Fibroblast of villous mesenchyme (primary cell): Measurements from ENCODE around the gene PLAAT3. TPM values are rescaled to one million over a fixed set of nuclear protein-coding genes. Genes with fewer than 3 reads are reported as not detected.
"Not testable (repeated sequence)": the region's sequence is repeated elsewhere in the genome, so short reads cannot be mapped to it uniquely, and the experiment has no call there.

Experiments used
- DNase-seq: peaks from one replicate; pipeline ENCODE4 v3.0.0-alpha.2; 2010; ENCODE audit warnings: low read depth
- H3K4me3 ChIP-seq: 2 replicates; pipeline ENCODE4 v1.5.1; 2011; ENCODE audit warnings: low read depth, mild to moderate bottlenecking, low read length
- CTCF ChIP-seq: IDR thresholded peaks from 2 replicates; pipeline ENCODE4 v1.5.1; 2012; ENCODE audit warnings: low read depth, mild to moderate bottlenecking, low read length; ENCODE audit not compliant: insufficient read depth
- total RNA-seq: library from RNA; depleted of rRNA; stranded (reverse); fragments of >200 nt; gene quantifications from 2 replicates; pipeline ENCODE4 v1.2.3, GENCODE V29; 2012

PLAAT3 gene
- total RNA-seq, 1 donor: 6.0 TPM

GRCh38 chr11:63595296-63595695 lies 18.9 kb downstream of the PLAAT3 start:
- DNase-seq: no peak
- TF ChIP-seq CTCF: no peak
- H3K4me3 ChIP-seq: no peak overlapping the region

- H3K4me3 ChIP-seq: no peak overlapping the region
- DNase-seq: peak; percentile 25
- TF ChIP-seq CTCF: peak; percentile 66
Observed at GRCh38 chr11:63592975-63593395, 21.2 kb downstream of the PLAAT3 start.

DNA sequence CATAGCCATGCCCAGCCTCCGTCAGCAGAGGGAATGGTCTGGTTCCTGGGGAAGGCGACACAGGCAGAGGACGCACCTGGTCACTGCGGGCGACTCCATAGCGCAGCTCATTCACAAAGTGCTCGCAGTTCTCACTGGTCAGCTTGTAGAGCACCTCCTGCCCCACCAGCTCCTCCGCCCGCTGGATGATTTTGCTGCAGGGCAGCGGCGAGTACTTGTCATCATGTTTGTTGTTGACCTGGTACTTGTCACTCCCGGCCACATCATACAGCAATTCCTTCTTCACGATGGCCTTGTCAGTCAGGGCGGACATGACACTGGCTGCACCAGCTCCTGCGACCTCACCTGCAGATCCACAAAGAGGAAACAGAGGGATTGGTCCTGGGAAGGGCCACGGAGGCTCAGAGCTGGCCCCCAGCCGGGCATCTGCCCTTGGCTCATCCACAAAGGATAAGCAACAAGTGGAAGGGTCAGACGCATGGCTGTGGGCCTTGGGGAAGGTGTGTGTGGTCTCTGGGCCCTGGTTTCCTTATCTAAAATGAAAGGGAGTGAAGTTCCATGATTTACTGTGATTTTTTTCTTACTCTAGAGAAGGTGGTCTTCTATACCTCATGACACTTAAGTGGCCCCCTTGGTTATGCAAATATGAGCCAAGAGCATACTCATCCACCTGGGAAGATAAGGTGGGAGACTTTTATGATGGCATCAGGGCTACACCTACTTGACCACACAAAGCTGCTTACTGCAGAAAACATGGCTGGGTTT lies 24.0 kb downstream of the PLAAT3 start:
- no peak overlapping the region for H3K4me3 ChIP-seq
- no peak for TF ChIP-seq CTCF
- no peak for DNase-seq

DNA sequence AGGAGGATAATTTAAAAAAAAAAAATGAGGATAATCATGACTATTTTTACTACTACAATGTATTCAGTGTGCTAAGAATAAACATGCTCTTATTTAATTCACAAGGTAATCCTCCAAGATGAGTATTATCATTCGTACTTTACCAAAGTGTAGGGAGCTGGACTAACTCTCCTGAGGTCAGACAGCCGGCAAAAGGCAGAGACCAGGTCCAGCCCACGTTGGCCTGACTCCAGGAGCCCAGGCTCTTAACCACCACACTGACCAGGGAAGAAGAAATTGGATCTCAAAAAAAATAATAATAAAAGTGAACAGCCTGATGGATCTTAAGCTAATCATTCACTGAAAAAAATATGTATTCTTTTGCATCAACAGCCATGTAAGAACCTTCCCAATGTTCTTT lies 25.2 kb downstream of the PLAAT3 start:
- no peak overlapping the region for H3K4me3 ChIP-seq
- no peak for DNase-seq
- no peak for TF ChIP-seq CTCF

- H3K4me3 ChIP-seq: no peak overlapping the region
- no peak for TF ChIP-seq CTCF
- DNase-seq: no peak
Observed at GRCh38 chr11:63586451-63587166, 27.6 kb downstream of the PLAAT3 start.

- H3K4me3 ChIP-seq: no peak overlapping the region
- TF ChIP-seq CTCF: no peak
- no peak for DNase-seq
Observed at GRCh38 chr11:63583357-63583677, 30.9 kb downstream of the PLAAT3 start.

DNA sequence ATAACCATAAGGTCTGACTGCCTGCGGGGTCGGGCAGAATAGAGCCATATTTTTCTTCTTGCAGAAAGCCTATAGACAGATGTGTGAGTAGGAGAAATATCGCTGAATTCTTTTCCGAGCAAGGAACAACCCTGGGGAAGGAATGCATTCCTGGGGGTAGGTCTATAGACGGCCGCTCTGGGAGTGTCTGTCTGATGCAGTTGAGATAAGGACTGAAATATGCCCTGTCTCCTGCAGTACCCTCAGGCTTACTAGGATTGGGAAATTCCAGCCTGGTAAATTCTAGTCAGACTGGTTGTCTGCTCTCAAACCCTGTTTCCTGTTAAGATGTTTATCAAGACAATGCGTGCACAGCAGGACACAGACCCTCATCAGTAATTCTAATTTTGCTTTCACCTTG lies 33.0 kb downstream of the PLAAT3 start:
- not testable (repeated sequence) for DNase-seq, H3K4me3 ChIP-seq

DNA sequence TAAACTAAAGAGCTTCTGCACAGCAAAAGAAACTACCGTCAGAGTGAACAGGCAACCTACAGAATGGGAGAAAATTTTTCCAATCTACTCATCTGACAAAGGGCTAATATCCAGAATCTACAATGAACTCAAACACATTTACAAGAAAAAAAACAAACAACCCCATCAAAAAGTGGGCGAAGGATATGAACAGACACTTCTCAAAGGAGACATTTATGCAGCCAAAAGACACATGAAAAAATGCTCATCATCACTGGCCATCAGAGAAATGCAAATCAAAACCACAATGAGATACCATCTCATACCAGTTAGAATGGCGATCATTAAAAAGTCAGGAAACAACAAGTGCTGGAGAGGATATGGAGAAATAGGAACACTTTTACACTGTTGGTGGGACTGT lies 35.4 kb downstream of the PLAAT3 start:
- not testable (repeated sequence) for DNase-seq, H3K4me3 ChIP-seq
